Lung (tissue), 12 donors: ENCODE data around the gene PAPSS1. TPM values are rescaled to one million over a fixed set of nuclear protein-coding genes. Genes with fewer than 3 reads are reported as not detected.
"Not testable (repeated sequence)": the region's sequence is repeated elsewhere in the genome, so short reads cannot be mapped to it uniquely, and the experiment has no call there.

Source experiments
- ATAC-seq: fragments of 200-7000 bp; cut with Tn5 transposase; one replicate; pipeline ENCODE4 v1.9.1; 2020; ENCODE audit warnings: moderate number of reproducible peaks; ENCODE audit not compliant: insufficient read depth, low FRiP score
- DNase-seq, 3 donors: peaks; one replicate each; pipeline ENCODE4 v3.0.0-alpha.2; 2013 to 2017
- H3K27ac ChIP-seq, 2 donors: one replicate each; pipeline ENCODE4 v1.5.1; 2013; ENCODE audit warnings: mild to moderate bottlenecking in 2 of 2, moderate library complexity in 2 of 2, control low read depth in 1 of 2, inconsistent platforms in 1 of 2, low read depth in 1 of 2, low read length in 1 of 2
- H3K27me3 ChIP-seq, 3 donors: one replicate each; pipeline ENCODE4 v1.5.1; 2013; ENCODE audit warnings: low read length in 2 of 3; ENCODE audit not compliant: control insufficient read depth in 3 of 3, insufficient read depth in 3 of 3
- H3K36me3 ChIP-seq, 4 donors: one replicate each; pipeline ENCODE4 v1.5.1; 2013; ENCODE audit warnings: low read length in 4 of 4, mild to moderate bottlenecking in 1 of 4, moderate library complexity in 1 of 4; ENCODE audit not compliant: control insufficient read depth in 4 of 4, insufficient read depth in 4 of 4
- H3K4me1 ChIP-seq, 5 donors: one replicate each; pipeline ENCODE4 v1.5.1; 2013; ENCODE audit warnings: low read length in 5 of 5, mild to moderate bottlenecking in 2 of 5, moderate library complexity in 1 of 5; ENCODE audit not compliant: control insufficient read depth in 5 of 5, insufficient read depth in 5 of 5
- H3K4me3 ChIP-seq: one replicate; pipeline ENCODE4 v1.5.1; 2013; ENCODE audit warnings: mild to moderate bottlenecking, control low read depth, moderate library complexity
- H3K9ac ChIP-seq, 2 donors: one replicate each; pipeline ENCODE4 v1.5.1; 2013; ENCODE audit warnings: low read length in 2 of 2, control low read depth in 1 of 2; ENCODE audit not compliant: insufficient read depth in 1 of 2
- H3K9me3 ChIP-seq, 4 donors: one replicate each; pipeline ENCODE4 v1.5.1; 2013; ENCODE audit warnings: low read length in 3 of 4, mild to moderate bottlenecking in 1 of 4, moderate library complexity in 1 of 4; ENCODE audit not compliant: control insufficient read depth in 4 of 4, insufficient read depth in 3 of 4
- CTCF ChIP-seq: IDR thresholded peaks from 2 replicates; pipeline ENCODE4 v1.5.1; 2012; ENCODE audit warnings: mild to moderate bottlenecking; ENCODE audit errors: control extremely low read depth, extremely low read depth
- WGBS, 2 donors: extraction: QIAGEN DNeasy Blood & Tissue Kit; methylation state at CpG; one replicate each; pipeline ENCODE4 v1.1.7; 2013; 5-methylcytosine and 5-hydroxymethylcytosine counted together
- polyA plus RNA-seq, 2 donors: library from polyadenylated mRNA; stranded (reverse); fragments of 200-250 nt; gene quantifications; one replicate each; pipeline ENCODE4 v1.2.1, GENCODE V29; 2013
- total RNA-seq, 2 donors: library from RNA; depleted of rRNA in 1 of 2; stranded (reverse); fragments of >200 nt in 1 of 2; gene quantifications; one replicate each; pipeline ENCODE4 v1.2.1, GENCODE V29; 2014 to 2021
- donor health status: control.
- donor health status: control.
- donor health status: Bipolar disorder and iron deficiency.
- donor health status: healthy.
- donor health status: DM: yes; HTN: yes; CAD: no.

The PAPSS1 gene
- total and polyA plus RNA-seq, 4 donors: 39.5 to 71.7 (median 55.3) TPM

GRCh38 chr4:107736924-107737448, 17.0 kb upstream of the PAPSS1 start:
- Histone ChIP-seq H3K9me3 (no peaks in the 10 kb centered on the region), H3K9ac (no peak overlapping the region), H3K4me3 (no peak overlapping the region), H3K27me3 (no peaks in the 10 kb centered on the region), H3K4me1 (peaks cover 0 to 15% (median 3%) of the 10 kb centered on the region in 5 donors), H3K36me3 (no peaks in the 10 kb centered on the region), H3K27ac (no peak overlapping the region)
- WGBS, 2 donors: 68% methylated on average over 7 of the region's 7 CpGs
- TF ChIP-seq CTCF: peak; percentile 38
- ATAC-seq (no peak), DNase-seq (peak; percentile 27 to 53 (median 48))

- Histone ChIP-seq H3K9ac (no peak overlapping the region), H3K36me3 (no peaks in the 10 kb centered on the region), H3K27me3 (no peaks in the 10 kb centered on the region), H3K27ac (no peak overlapping the region), H3K9me3 (no peaks in the 10 kb centered on the region), H3K4me3 (no peak overlapping the region), H3K4me1 (peaks cover 0 to 11% (median 3%) of the 10 kb centered on the region in 5 donors)
- WGBS, 2 donors: 53 to 72% methylated on average over 3 of the region's 3 CpGs
- ATAC-seq (no peak), DNase-seq (no peak)
- TF ChIP-seq CTCF: no peak
These were observed 16.0 kb upstream of the PAPSS1 start for GRCh38 chr4:107736037-107736436.

- no peak for TF ChIP-seq CTCF
- no peak overlapping the region for H3K9ac ChIP-seq
- H3K9me3 ChIP-seq: no peaks in the 10 kb centered on the region
- peaks cover 0 to 5% (median 0%) of the 10 kb centered on the region in 5 donors for H3K4me1 ChIP-seq
- H3K27ac ChIP-seq: no peak overlapping the region
- 61 to 76% methylated on average over 3 of the region's 3 CpGs for WGBS, 2 donors
- H3K27me3 ChIP-seq: no peaks in the 10 kb centered on the region
- ATAC-seq (no peak), DNase-seq (no peak)
- no peaks in the 10 kb centered on the region for H3K36me3 ChIP-seq
- no peak overlapping the region for H3K4me3 ChIP-seq
These were observed 14.1 kb upstream of the PAPSS1 start for GRCh38 chr4:107734120-107734519.

GRCh38 chr4:107733431-107733925, 13.4 kb upstream of the PAPSS1 start:
- WGBS, 2 donors: 22 to 52% methylated on average over 7 of the region's 7 CpGs
- H3K4me3 ChIP-seq: no peak overlapping the region
- H3K27ac ChIP-seq: no peak overlapping the region
- H3K4me1 ChIP-seq: peaks cover 0 to 5% (median 0%) of the 10 kb centered on the region in 5 donors
- H3K9me3 ChIP-seq: no peaks in the 10 kb centered on the region
- H3K9ac ChIP-seq: no peak overlapping the region
- TF ChIP-seq CTCF: no peak
- DNase-seq (no peak), ATAC-seq (no peak)
- H3K36me3 ChIP-seq: no peaks in the 10 kb centered on the region
- no peaks in the 10 kb centered on the region for H3K27me3 ChIP-seq

GRCh38 chr4:107729050-107729449, 9.0 kb upstream of the PAPSS1 start:
- H3K27me3 ChIP-seq, DNase-seq, H3K4me1 ChIP-seq, ATAC-seq, H3K27ac ChIP-seq, H3K36me3 ChIP-seq, H3K4me3 ChIP-seq, H3K9ac ChIP-seq, H3K9me3 ChIP-seq: not testable (repeated sequence)
- 35 to 50% methylated on average over 4 of the region's 4 CpGs for WGBS, 2 donors
